Measurements from ENCODE around the gene NDRG4.

Gene NDRG4

GRCh38 chr16:58509256-58510096, 9.5 kb downstream of the NDRG4 start:
- no peak for DNase-seq (ENCODE audit: low spot score)

DNA sequence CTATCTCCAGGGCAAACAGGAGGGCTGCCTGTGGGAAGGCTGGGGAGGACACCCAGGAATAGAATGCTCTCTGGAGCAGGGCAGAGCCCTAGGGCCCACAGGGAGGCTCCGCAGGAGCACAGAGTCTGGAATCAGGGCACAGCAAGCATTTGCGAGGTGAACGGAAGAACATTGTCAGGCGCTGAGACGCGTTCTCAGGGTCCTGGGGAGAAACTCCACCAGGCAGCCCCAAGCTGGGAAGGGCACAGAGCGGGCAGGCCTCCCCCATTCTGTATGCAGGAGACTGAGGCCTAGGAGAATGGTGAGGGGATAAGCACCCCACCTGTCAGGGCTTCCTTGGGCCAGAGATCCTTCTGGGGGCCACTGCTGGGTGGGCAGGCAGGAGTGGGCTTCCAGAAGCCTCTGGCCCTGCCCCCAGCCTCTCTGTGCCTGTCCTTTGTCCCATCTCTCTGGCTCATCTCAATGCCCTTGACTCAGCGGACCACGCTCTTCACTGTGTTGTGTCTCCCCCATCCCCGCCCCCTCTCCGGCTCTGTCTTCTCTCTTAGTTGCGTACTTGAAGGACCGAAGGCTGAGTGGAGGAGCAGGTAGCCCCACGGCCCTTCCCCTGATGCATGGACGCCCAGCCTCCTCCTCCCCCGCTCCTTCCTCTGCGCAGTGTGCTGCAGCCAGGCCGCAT, 10.3 kb downstream of the NDRG4 start:
- no peak for DNase-seq (ENCODE audit: low spot score)

GRCh38 chr16:58510776-58511628, 11.1 kb downstream of the NDRG4 start:
- no peak for DNase-seq (ENCODE audit: low spot score)

GRCh38 chr16:58511933-58512815, 12.2 kb downstream of the NDRG4 start:
- peak; percentile 64 for DNase-seq (ENCODE audit: low spot score)

DNA sequence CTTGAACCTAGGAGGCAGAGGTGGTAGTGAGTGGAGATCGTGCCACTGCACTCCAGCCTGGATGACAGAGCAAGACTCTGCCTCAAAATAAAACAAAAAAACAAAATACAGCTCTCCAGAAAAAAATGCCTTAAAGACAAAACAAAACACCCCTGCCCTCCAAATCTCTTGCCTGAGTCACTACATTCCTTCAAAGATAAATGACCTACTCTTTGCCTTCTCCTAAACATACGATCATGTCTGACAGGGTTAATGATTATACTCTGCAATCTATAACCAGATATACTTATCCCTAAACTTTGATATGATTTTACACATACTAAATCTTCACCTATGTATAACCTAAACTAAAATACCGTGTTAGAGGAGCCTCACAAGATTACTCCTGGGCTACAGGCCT, 13.9 kb downstream of the NDRG4 start:
- DNase-seq (ENCODE audit: low spot score), result no peak

DNA sequence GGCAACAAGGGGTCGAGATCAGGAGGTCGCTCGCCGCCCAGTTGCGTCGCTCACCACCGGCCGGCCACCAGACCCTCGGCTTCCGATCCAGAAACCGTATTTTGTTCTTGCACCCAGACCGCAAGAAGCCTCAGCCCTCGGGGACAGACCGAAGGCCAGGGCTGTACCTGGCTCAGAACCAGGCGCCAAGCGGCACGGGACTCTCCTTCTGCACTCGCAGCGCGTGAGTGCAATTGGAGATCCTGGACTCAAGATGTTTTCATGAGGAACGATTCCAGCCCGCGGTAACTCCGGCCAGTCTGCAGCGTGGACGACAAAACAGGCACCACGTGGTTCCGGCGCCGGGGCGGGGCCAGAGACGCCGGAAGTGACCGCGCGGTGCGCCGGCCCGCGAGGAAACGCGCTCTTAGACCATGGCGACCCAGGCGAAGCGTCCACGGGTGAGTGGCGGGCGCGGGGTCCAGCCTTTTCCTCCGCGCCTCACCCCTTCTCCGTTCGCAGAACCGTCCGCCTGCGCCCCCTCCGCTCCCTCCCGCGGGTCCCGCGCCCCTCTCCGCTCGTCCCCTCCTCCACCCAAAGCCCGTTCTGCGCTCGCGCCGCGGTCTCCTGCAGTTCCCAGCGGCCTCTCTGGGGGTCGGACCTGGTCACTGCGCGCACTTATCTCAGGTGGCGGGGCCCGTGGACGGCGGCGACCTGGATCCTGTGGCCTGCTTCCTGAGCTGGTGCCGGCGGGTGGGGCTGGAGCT, 15.4 kb downstream of the NDRG4 start, which contains the start of gene SETD6:
SETD6 (plus strand) TSS at position 393 of the 746 bp plus-strand sequence; CDS start at position 414, 21 bp downstream.
- DNase-seq (ENCODE audit: low spot score), result peak; percentile 77

- DNase-seq (ENCODE audit: low spot score), result peak; percentile 34
Measured at GRCh38 chr16:58515871-58516767, 16.2 kb downstream of the NDRG4 start.

GRCh38 chr16:58516768-58517107, 16.8 kb downstream of the NDRG4 start:
- DNase-seq (ENCODE audit: low spot score), result no peak

DNA sequence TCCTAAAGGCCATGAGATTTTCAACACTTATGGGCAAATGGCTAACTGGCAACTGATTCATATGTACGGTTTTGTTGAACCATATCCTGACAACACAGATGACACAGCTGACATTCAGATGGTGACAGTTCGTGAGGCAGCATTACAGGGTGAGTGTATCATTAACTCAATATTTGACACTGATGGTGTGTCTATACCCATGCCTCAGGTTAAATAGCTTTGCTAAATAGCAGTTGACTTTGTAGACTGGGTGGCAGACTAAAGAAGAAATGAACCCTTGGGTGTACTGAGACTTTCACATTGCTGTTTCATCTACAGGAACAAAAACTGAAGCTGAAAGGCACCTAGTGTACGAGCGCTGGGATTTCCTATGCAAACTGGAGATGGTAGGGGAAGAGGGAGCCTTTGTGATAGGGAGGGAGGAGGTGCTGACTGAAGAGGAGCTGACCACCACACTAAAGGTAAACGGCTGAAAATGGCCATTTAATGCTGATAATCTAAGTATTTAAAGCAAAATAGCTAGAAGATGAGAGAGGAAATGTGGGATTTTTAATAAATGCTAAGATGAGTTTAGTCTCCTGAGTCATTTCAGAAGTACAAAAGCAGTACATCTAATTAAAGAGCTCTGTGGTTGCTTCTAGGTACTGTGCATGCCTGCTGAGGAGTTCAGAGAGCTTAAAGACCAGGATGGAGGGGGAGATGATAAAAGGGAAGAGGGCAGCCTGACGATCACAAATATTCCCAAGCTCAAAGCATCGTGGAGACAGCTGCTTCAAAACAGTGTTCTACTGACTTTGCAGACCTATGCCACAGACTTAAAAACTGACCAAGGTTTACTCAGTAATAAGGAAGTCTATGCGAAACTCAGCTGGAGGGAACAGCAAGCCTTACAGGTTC, 18.4 kb downstream of the NDRG4 start:
- no peak for DNase-seq (ENCODE audit: low spot score)

DNA sequence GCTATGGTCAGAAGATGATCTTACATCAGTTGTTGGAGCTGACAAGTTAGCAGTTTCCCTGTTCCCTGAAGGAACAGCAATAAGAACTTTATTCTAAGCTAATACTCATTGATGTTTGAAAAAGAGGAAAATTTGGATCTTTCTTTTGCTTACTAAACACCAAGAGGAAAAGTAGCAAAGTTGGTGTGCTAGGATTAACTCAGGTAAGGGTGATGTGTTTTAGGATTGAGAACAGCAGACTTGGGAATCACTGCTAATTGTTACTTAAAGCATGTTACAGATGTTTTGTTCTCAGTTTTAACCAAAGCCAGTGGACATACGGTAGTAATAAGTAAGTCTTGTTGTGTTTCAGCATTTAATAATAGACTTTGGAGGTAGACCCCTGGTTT, 19.0 kb downstream of the NDRG4 start:
- no peak for DNase-seq (ENCODE audit: low spot score)

GRCh38 chr16:58519707-58520106, 19.8 kb downstream of the NDRG4 start:
- DNase-seq (ENCODE audit: low spot score), result no peak

DNA sequence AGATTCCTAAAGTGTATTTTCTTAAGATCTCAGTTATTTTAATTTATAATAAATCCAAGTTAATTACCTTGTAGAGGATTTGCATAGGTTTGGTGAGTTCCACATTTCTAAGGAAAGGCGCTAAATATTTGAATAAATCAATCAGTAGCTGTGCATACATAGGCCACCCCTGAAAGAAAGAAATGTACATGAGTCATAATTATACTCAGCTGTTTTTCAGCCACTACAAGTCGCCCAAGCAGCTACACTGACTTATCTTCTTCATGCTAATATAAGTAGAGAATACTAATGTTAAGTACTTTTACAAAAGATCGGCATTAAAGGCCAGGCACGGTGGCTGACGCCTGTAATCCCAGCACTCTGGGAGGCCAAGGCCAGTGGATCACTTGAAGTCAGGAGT, 30.2 kb downstream of the NDRG4 start:
- DNase-seq (ENCODE audit: low spot score), result no peak

DNA sequence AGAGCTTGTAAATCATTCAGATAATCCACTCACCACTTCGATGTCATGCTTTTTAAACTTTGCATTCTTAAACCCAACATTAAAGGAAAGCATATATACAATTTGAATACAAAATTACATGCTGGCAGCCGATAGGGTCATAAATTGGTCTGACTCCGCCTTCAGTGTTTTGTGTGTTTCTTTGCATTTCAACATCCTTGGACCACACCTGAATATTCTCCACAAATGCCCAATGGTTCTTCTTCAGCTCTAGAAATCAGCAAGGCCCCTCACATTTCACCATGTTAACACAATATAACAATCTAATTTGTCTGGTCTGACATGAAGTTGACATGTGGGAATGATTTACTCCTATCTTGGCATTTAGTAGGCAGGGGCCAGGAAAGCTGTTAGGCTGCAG, 32.5 kb downstream of the NDRG4 start:
- DNase-seq (ENCODE audit: low spot score), result no peak

GRCh38 chr16:58533751-58534470, 34.0 kb downstream of the NDRG4 start:
- no peak for DNase-seq (ENCODE audit: low spot score)

GRCh38 chr16:58535100-58535499, 35.2 kb downstream of the NDRG4 start:
- DNase-seq (ENCODE audit: low spot score), result no peak

GRCh38 chr16:58536278-58536677, 36.3 kb downstream of the NDRG4 start:
- no peak for DNase-seq (ENCODE audit: low spot score)

DNA sequence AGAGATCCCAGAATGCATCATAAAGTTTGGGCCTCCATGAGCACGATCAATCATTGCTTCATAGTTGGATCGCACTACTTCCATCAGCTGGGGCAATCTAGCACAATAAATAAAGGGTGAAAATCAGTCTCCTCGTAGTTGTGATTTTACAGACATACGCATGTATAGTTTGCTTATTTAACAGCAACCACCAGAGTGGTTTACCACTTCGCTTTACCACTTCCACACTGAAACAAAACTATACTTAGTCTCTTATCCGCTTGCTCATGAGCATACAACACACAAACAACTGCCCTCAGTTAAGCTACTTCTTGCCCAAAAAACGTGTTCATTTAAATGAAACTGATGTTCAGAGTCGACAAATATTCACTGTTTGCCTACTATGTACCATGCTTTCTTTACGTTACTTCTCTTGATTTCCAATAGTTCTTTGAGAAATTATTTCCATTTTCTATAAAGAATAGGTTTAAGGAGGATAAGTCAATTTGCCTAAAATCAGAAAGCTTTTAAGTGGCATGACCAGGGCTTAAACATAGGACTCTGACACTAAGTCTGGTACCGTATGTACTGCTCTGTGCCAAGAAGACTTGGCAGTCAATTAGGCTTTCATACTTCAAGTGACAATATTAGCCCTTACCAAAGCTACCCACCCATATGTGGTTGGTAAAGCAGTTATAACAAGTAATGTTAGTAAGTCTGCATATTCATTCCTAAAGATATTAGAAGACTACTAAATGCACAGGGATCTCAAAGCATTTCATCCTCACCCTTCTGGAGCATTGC, 37.4 kb downstream of the NDRG4 start:
- DNase-seq (ENCODE audit: low spot score), result no peak
